ENCODE results near the gene PLOD1.
"Not testable (repeated sequence)": the region's sequence is repeated elsewhere in the genome, so short reads cannot be mapped to it uniquely, and the experiment has no call there.

PLOD1 gene

DNA sequence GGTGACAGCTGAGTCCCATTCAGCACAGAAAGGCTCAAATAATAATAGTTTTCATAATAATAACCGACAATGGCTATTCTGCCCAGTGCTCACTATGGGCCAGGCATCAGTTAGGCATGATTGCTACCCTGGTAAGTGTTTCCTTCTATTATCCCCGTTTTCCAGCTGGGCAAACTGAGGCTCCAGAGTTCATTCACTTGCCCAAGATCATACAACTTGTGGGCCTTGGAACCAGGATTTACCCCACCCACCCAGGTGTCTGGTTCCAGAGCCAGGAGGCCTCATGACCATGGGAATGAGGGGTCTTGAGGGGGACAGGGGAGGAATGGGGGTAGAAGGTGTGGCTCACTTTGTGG, 518 bp downstream of the PLOD1 start:
- peak overlapping the region; percentile 79 for H2AK5ac ChIP-seq (ENCODE audit: low read length, severe bottlenecking)
- H3K18ac ChIP-seq (ENCODE audit: low read depth in 1 of 2, low read length in 2 of 2) = no peak overlapping the region
- H3K4me1 ChIP-seq (ENCODE audit: control insufficient read depth, insufficient read depth, low read depth, low read length) = peaks cover 24% of the 10 kb centered on the region
- peak overlapping the region in 1 of 2 experiments; percentile 81 for H3K14ac ChIP-seq (ENCODE audit: low read length in 2 of 2)
- peak overlapping the region; percentile 91 for H3K4me2 ChIP-seq (ENCODE audit: low read length, poor library complexity, severe bottlenecking)
- H2AFZ ChIP-seq (ENCODE audit: low read depth, low read length) = no peak overlapping the region
- H4K91ac ChIP-seq (ENCODE audit: low read length) = no peak overlapping the region
- peaks cover 6 to 24% of the 10 kb centered on the region in 2 experiments for H3K36me3 ChIP-seq (ENCODE audit: control insufficient read depth in 1 of 2, insufficient read depth in 2 of 2, low read depth in 1 of 2, low read length in 2 of 2)
- H2BK15ac ChIP-seq (ENCODE audit: low read depth, poor library complexity, severe bottlenecking) = no peak overlapping the region
- no peak overlapping the region for H2BK120ac ChIP-seq (ENCODE audit: low read depth, low read length)
- no peak overlapping the region for H2BK5ac ChIP-seq (ENCODE audit: low read depth, low read length, poor library complexity, severe bottlenecking)
- WGBS = 38% methylated on average over 2 of the region's 2 CpGs
- peak overlapping the region in 1 of 2 experiments; percentile 4 for H2BK12ac ChIP-seq (ENCODE audit: low read length in 2 of 2)
- peak overlapping the region; percentile 45 to 54 for H3K4ac ChIP-seq (ENCODE audit: low read depth in 1 of 2, low read length in 2 of 2)
- no peak overlapping the region for H3K23ac ChIP-seq (ENCODE audit: low read length in 2 of 2)
- H3K9ac ChIP-seq (ENCODE audit: low read length) = peak overlapping the region; percentile 85
- H3K27ac ChIP-seq (ENCODE audit: low read length, poor library complexity, severe bottlenecking) = peak overlapping the region; percentile 2
- DNase-seq = no peak
- no peak overlapping the region for H4K8ac ChIP-seq (ENCODE audit: low read length)
- H3K79me1 ChIP-seq (replicated peaks; ENCODE audit: low read length, poor library complexity, severe bottlenecking) = peaks cover 32% of the 10 kb centered on the region
- H3K9me3 ChIP-seq (ENCODE audit: control insufficient read depth, low read length) = no peaks in the 10 kb centered on the region
- no peaks in the 10 kb centered on the region for H3K27me3 ChIP-seq (ENCODE audit: control insufficient read depth in 1 of 2, insufficient read depth in 1 of 2, low read length in 2 of 2)
- peak overlapping the region; percentile 81 to 89 for H3K4me3 ChIP-seq (ENCODE audit: insufficient read depth in 1 of 2, low read depth in 1 of 2, low read length in 2 of 2)

DNA sequence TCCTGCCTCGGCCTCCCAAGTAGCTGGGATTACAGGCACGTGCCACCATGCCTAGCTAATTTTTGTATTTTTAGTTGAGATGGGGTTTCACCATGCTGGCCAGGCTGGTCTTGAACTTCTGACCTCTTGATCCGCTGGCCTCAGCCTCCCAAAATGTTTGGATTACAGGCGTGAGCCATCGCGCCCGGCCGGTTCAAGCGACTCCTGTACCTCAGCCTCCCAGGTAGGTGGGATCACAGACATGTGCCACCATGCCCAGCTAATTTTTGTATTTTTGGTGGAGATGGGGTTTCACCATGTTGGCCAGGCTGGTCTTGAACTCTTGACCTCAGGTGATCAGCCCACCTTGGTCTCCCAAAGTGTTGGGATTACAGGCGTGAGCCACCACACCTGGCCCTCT, 1.2 kb downstream of the PLOD1 start:
- not testable (repeated sequence) for H2BK15ac ChIP-seq (ENCODE audit: low read depth, poor library complexity, severe bottlenecking); H2AK5ac ChIP-seq (ENCODE audit: low read length, severe bottlenecking); H3K27me3 ChIP-seq (ENCODE audit: control insufficient read depth in 1 of 2, insufficient read depth in 1 of 2, low read length in 2 of 2); H3K4me2 ChIP-seq (ENCODE audit: low read length, poor library complexity, severe bottlenecking); H3K9me3 ChIP-seq (ENCODE audit: control insufficient read depth, low read length); H3K9ac ChIP-seq (ENCODE audit: low read length); H3K23ac ChIP-seq (ENCODE audit: low read length in 2 of 2); H2BK120ac ChIP-seq (ENCODE audit: low read depth, low read length); H2BK12ac ChIP-seq (ENCODE audit: low read length in 2 of 2); H2AFZ ChIP-seq (ENCODE audit: low read depth, low read length); H2BK5ac ChIP-seq (ENCODE audit: low read depth, low read length, poor library complexity, severe bottlenecking); H3K14ac ChIP-seq (ENCODE audit: low read length in 2 of 2); DNase-seq; H4K8ac ChIP-seq (ENCODE audit: low read length); H3K27ac ChIP-seq (ENCODE audit: low read length, poor library complexity, severe bottlenecking); H3K4ac ChIP-seq (ENCODE audit: low read depth in 1 of 2, low read length in 2 of 2); H4K91ac ChIP-seq (ENCODE audit: low read length); H3K18ac ChIP-seq (ENCODE audit: low read depth in 1 of 2, low read length in 2 of 2)
- Histone ChIP-seq H3K79me1 (replicated peaks; ENCODE audit: low read length, poor library complexity, severe bottlenecking) (peaks cover 39% of the 10 kb centered on the region), H3K4me1 (ENCODE audit: control insufficient read depth, insufficient read depth, low read depth, low read length) (peaks cover 24% of the 10 kb centered on the region), H3K4me3 (ENCODE audit: insufficient read depth in 1 of 2, low read depth in 1 of 2, low read length in 2 of 2) (peak overlapping the region in 1 of 2 experiments; percentile 81), H3K36me3 (ENCODE audit: control insufficient read depth in 1 of 2, insufficient read depth in 2 of 2, low read depth in 1 of 2, low read length in 2 of 2) (peaks cover 6 to 31% of the 10 kb centered on the region in 2 experiments)
- whole genome bisulfite sequencing = 95% methylated on average over 9 of the region's 10 CpGs

DNA sequence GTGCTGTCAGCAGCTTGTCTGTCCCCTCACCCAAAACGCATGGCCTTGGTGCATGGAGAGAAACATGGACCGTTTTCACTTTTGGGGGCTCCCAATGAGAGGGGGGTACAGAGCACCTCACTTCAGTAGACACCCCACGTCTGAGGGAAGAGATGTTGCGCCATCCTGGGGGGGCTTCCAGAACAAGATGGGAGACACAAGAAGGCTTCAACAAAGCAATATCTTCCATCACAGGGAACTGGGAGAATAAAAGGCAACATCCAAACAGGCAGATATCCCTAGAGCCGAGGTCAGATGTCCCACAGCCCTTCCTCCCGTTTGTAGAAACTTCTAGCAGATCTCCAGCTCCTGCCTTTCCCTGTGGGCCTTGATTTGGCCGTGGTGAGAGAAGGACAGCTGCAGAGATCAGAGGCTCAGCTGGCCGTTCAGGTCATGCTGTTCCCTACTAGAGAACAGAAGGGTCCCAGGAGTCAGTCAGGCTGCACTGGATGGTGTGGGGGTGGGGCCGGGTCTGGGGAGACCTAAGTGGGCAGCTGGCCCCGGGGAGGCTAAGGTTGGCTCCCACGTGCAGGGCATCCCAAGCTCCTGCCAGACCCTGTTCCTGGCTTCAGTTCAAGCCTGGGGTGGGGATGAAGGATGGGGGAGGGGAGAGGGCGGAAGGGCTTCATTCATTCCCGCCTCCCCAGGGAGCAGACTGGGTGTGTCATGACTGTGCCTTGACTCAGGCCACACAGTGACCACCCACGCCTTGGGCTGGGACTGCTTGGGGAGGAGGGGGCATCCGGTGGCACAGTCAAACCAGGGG, 4.4 kb downstream of the PLOD1 start:
- H3K18ac ChIP-seq (ENCODE audit: low read depth in 1 of 2, low read length in 2 of 2) = no peak overlapping the region
- H2AFZ ChIP-seq (ENCODE audit: low read depth, low read length) = no peak overlapping the region
- WGBS = 82% methylated on average over 13 of the region's 15 CpGs

DNA sequence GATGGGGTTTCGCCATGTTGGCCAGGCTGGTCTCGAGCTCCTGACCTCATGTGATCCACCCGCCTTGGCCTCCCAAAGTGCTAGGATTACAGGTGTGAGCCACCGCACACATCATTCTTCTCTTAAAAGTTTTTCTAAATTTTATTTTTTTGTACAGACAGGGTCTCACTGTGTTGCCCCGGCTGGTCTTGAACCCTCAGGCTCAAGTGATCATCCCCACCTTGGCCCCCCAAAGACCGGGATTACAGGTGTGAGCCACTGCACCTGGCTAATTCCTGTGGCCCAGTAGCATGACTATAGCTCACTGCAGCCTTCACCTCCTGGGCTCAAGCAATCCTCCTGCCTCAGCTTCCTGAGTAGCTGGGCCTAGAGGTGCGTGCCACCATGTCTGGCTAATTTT, 5.3 kb downstream of the PLOD1 start:
- not testable (repeated sequence) for H3K18ac ChIP-seq (ENCODE audit: low read depth in 1 of 2, low read length in 2 of 2); H4K91ac ChIP-seq (ENCODE audit: low read length); H3K4ac ChIP-seq (ENCODE audit: low read depth in 1 of 2, low read length in 2 of 2); H3K9me3 ChIP-seq (ENCODE audit: control insufficient read depth, low read length); H3K27me3 ChIP-seq (ENCODE audit: control insufficient read depth in 1 of 2, insufficient read depth in 1 of 2, low read length in 2 of 2); DNase-seq; H3K14ac ChIP-seq (ENCODE audit: low read length in 2 of 2); H3K4me2 ChIP-seq (ENCODE audit: low read length, poor library complexity, severe bottlenecking); H2AK5ac ChIP-seq (ENCODE audit: low read length, severe bottlenecking); H3K4me3 ChIP-seq (ENCODE audit: insufficient read depth in 1 of 2, low read depth in 1 of 2, low read length in 2 of 2); H3K23ac ChIP-seq (ENCODE audit: low read length in 2 of 2); H2BK5ac ChIP-seq (ENCODE audit: low read depth, low read length, poor library complexity, severe bottlenecking); H4K8ac ChIP-seq (ENCODE audit: low read length); H2BK15ac ChIP-seq (ENCODE audit: low read depth, poor library complexity, severe bottlenecking); H2BK12ac ChIP-seq (ENCODE audit: low read length in 2 of 2); H2BK120ac ChIP-seq (ENCODE audit: low read depth, low read length); H2AFZ ChIP-seq (ENCODE audit: low read depth, low read length); H3K9ac ChIP-seq (ENCODE audit: low read length); H3K27ac ChIP-seq (ENCODE audit: low read length, poor library complexity, severe bottlenecking)
- WGBS = 99% methylated on average over 7 of the region's 7 CpGs
- H3K36me3 ChIP-seq (ENCODE audit: control insufficient read depth in 1 of 2, insufficient read depth in 2 of 2, low read depth in 1 of 2, low read length in 2 of 2) = peaks cover 11 to 55% of the 10 kb centered on the region in 2 experiments
- H3K4me1 ChIP-seq (ENCODE audit: control insufficient read depth, insufficient read depth, low read depth, low read length) = peaks cover 28% of the 10 kb centered on the region
- peaks cover 51% of the 10 kb centered on the region for H3K79me1 ChIP-seq (replicated peaks; ENCODE audit: low read length, poor library complexity, severe bottlenecking)

More for the DNA sequence above, 4.4 kb downstream of the PLOD1 start:
- Histone ChIP-seq H3K14ac (ENCODE audit: low read length in 2 of 2) (no peak overlapping the region), H4K8ac (ENCODE audit: low read length) (no peak overlapping the region), H4K91ac (ENCODE audit: low read length) (peak overlapping the region; percentile 48), H3K9me3 (ENCODE audit: control insufficient read depth, low read length) (no peaks in the 10 kb centered on the region), H3K79me1 (replicated peaks; ENCODE audit: low read length, poor library complexity, severe bottlenecking) (peaks cover 51% of the 10 kb centered on the region), H2BK12ac (ENCODE audit: low read length in 2 of 2) (peak overlapping the region in 1 of 2 experiments; percentile 1), H2BK5ac (ENCODE audit: low read depth, low read length, poor library complexity, severe bottlenecking) (no peak overlapping the region), H2BK120ac (ENCODE audit: low read depth, low read length) (no peak overlapping the region), H2AK5ac (ENCODE audit: low read length, severe bottlenecking) (no peak overlapping the region), H3K4me3 (ENCODE audit: insufficient read depth in 1 of 2, low read depth in 1 of 2, low read length in 2 of 2) (no peak overlapping the region), H3K4me2 (ENCODE audit: low read length, poor library complexity, severe bottlenecking) (no peak overlapping the region), H3K23ac (ENCODE audit: low read length in 2 of 2) (no peak overlapping the region), H3K4me1 (ENCODE audit: control insufficient read depth, insufficient read depth, low read depth, low read length) (peaks cover 25% of the 10 kb centered on the region), H3K4ac (ENCODE audit: low read depth in 1 of 2, low read length in 2 of 2) (no peak overlapping the region), H3K9ac (ENCODE audit: low read length) (peak overlapping the region; percentile 36), H3K36me3 (ENCODE audit: control insufficient read depth in 1 of 2, insufficient read depth in 2 of 2, low read depth in 1 of 2, low read length in 2 of 2) (peaks cover 10 to 48% of the 10 kb centered on the region in 2 experiments), H3K27me3 (ENCODE audit: control insufficient read depth in 1 of 2, insufficient read depth in 1 of 2, low read length in 2 of 2) (no peaks in the 10 kb centered on the region), H2BK15ac (ENCODE audit: low read depth, poor library complexity, severe bottlenecking) (no peak overlapping the region), H3K27ac (ENCODE audit: low read length, poor library complexity, severe bottlenecking) (no peak overlapping the region)
- DNase-seq = no peak
